ENCODE measurements around the gene RHO. TPM values are rescaled to one million over a fixed set of nuclear protein-coding genes. Genes with fewer than 3 reads are reported as not detected.

RHO gene
- total and polyA plus RNA-seq, 2 donors (not counting 1 experiment from before 2014, with no cell fraction given): 0.10 TPM; not detected in 1

- Histone ChIP-seq H3K9me3 (ENCODE audit: control extremely low read depth in 1 of 3, control insufficient read depth in 2 of 3, insufficient read depth in 1 of 3, low read length in 2 of 3) (no peaks in the 10 kb centered on the region), H3K79me2 (ENCODE audit: control insufficient read depth, insufficient read depth, low read length) (no peaks in the 10 kb centered on the region), H3K36me3 (replicated peaks in 1 of 2; ENCODE audit: control extremely low read depth in 1 of 2, control insufficient read depth in 1 of 2, extremely low read depth in 1 of 2, insufficient read depth in 2 of 2, low read length in 1 of 2) (no peaks in the 10 kb centered on the region), H2AFZ (ENCODE audit: insufficient read depth, low read depth, low read length, poor library complexity, severe bottlenecking) (no peak overlapping the region), H3K27me3 (replicated peaks in 1 of 4; ENCODE audit: control extremely low read depth in 1 of 4, control insufficient read depth in 3 of 4, insufficient read depth in 4 of 4, low read length in 3 of 4) (peaks cover 0 to 34% (median 2%) of the 10 kb centered on the region in 4 experiments), H4K20me1 (ENCODE audit: control insufficient read depth, insufficient read depth, low read length, poor library complexity, severe bottlenecking) (no peaks in the 10 kb centered on the region), H3K9ac (ENCODE audit: low read length) (no peak overlapping the region), H3K4me1 (ENCODE audit: control insufficient read depth in 2 of 2, insufficient read depth in 2 of 2, low read length in 2 of 2) (peaks cover 0 to 5% of the 10 kb centered on the region in 2 donors), H3K4me2 (replicated peaks; ENCODE audit: low read depth, low read length, poor library complexity, severe bottlenecking) (no peak overlapping the region), H3K27ac (ENCODE audit: low read length in 2 of 2) (no peak overlapping the region), H3K4me3 (ENCODE audit: control extremely low read depth in 1 of 5, extremely low read depth in 1 of 5, insufficient read depth in 1 of 5, low read depth in 2 of 5, low read length in 4 of 5) (no peak overlapping the region)
- peaks cover 11% of the 10 kb centered on the region for H3K4me1 Mint-ChIP-seq
- peaks cover 16% of the 10 kb centered on the region for H3K27me3 Mint-ChIP-seq
- DNase-seq: no peak
- intact Hi-C loops (cut with micrococcal nuclease): no loop called here
- WGBS (ENCODE audit: insufficient coverage): 95% methylated on average over 11 of the region's 15 CpGs
- no peak overlapping the region for H3K27ac Mint-ChIP-seq
- H3K9me3 Mint-ChIP-seq (ENCODE audit: insufficient read depth): no peaks in the 10 kb centered on the region
- H3K4me3 Mint-ChIP-seq: no peak overlapping the region
- ChIA-PET POLR2A (no interaction called here), CTCF (no interaction called here)
- ATAC-seq (ENCODE audit: low read depth): no peak
- TF ChIP-seq, protein P1, sequence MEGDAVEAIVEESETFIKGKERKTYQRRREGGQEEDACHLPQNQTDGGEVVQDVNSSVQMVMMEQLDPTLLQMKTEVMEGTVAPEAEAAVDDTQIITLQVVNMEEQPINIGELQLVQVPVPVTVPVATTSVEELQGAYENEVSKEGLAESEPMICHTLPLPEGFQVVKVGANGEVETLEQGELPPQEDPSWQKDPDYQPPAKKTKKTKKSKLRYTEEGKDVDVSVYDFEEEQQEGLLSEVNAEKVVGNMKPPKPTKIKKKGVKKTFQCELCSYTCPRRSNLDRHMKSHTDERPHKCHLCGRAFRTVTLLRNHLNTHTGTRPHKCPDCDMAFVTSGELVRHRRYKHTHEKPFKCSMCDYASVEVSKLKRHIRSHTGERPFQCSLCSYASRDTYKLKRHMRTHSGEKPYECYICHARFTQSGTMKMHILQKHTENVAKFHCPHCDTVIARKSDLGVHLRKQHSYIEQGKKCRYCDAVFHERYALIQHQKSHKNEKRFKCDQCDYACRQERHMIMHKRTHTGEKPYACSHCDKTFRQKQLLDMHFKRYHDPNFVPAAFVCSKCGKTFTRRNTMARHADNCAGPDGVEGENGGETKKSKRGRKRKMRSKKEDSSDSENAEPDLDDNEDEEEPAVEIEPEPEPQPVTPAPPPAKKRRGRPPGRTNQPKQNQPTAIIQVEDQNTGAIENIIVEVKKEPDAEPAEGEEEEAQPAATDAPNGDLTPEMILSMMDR (IDR thresholded peaks at IDR 0.05): no peak
- TF ChIP-seq EZH2 (IDR thresholded peaks at IDR 0.05; ENCODE audit: borderline replicate concordance, insufficient read depth, low read depth, low read length, poor library complexity, severe bottlenecking): no peak
These were observed 27.9 kb downstream of the RHO start for GRCh38 chr3:129556358-129556695.

GRCh38 chr3:129556890-129557547 lies 28.6 kb downstream of the RHO start:
- Histone ChIP-seq H4K20me1 (ENCODE audit: control insufficient read depth, insufficient read depth, low read length, poor library complexity, severe bottlenecking) (no peaks in the 10 kb centered on the region), H3K4me1 (ENCODE audit: control insufficient read depth in 2 of 2, insufficient read depth in 2 of 2, low read length in 2 of 2) (peaks cover 0 to 5% of the 10 kb centered on the region in 2 donors), H3K9me3 (ENCODE audit: control extremely low read depth in 1 of 3, control insufficient read depth in 2 of 3, insufficient read depth in 1 of 3, low read length in 2 of 3) (no peaks in the 10 kb centered on the region), H3K79me2 (ENCODE audit: control insufficient read depth, insufficient read depth, low read length) (no peaks in the 10 kb centered on the region), H3K27ac (ENCODE audit: low read length in 2 of 2) (no peak overlapping the region), H3K4me2 (replicated peaks; ENCODE audit: low read depth, low read length, poor library complexity, severe bottlenecking) (no peak overlapping the region), H3K36me3 (replicated peaks in 1 of 2; ENCODE audit: control extremely low read depth in 1 of 2, control insufficient read depth in 1 of 2, extremely low read depth in 1 of 2, insufficient read depth in 2 of 2, low read length in 1 of 2) (no peaks in the 10 kb centered on the region), H3K9ac (ENCODE audit: low read length) (no peak overlapping the region), H3K27me3 (replicated peaks in 1 of 4; ENCODE audit: control extremely low read depth in 1 of 4, control insufficient read depth in 3 of 4, insufficient read depth in 4 of 4, low read length in 3 of 4) (peaks cover 0 to 34% (median 2%) of the 10 kb centered on the region in 4 experiments), H3K4me3 (ENCODE audit: control extremely low read depth in 1 of 5, extremely low read depth in 1 of 5, insufficient read depth in 1 of 5, low read depth in 2 of 5, low read length in 4 of 5) (no peak overlapping the region), H2AFZ (ENCODE audit: insufficient read depth, low read depth, low read length, poor library complexity, severe bottlenecking) (no peak overlapping the region)
- WGBS (ENCODE audit: insufficient coverage): 96% methylated on average over 25 of the region's 31 CpGs
- POLR2A ChIA-PET: no interaction called here
- DNase-seq (no peak), ATAC-seq (ENCODE audit: low read depth) (no peak)
- TF ChIP-seq, protein P1 (IDR thresholded peaks at IDR 0.05): no peak
- TF ChIP-seq EZH2 (IDR thresholded peaks at IDR 0.05; ENCODE audit: borderline replicate concordance, insufficient read depth, low read depth, low read length, poor library complexity, severe bottlenecking): no peak
- CTCF ChIA-PET: no interaction called here
- peaks cover 16% of the 10 kb centered on the region for H3K27me3 Mint-ChIP-seq
- H3K4me1 Mint-ChIP-seq: peaks cover 11% of the 10 kb centered on the region
- no peak overlapping the region for H3K27ac Mint-ChIP-seq
- no peaks in the 10 kb centered on the region for H3K9me3 Mint-ChIP-seq (ENCODE audit: insufficient read depth)
- intact Hi-C loops (cut with micrococcal nuclease): no loop called here
- H3K4me3 Mint-ChIP-seq: no peak overlapping the region

All from B cell (primary cell).